GM21526 (cell line): ENCODE measurements around the gene TENM4.
A peak's percentile ranks its signal among the peaks of the same experiment; 100 is the strongest.

Source experiments
- ATAC-seq: cut with Tn5 transposase; IDR thresholded peaks from one replicate; pipeline ENCODE4 v1.9.1; 2021; ENCODE audit warnings: moderate library complexity; ENCODE audit not compliant: unreplicated experiment, low FRiP score

The TENM4 gene

DNA sequence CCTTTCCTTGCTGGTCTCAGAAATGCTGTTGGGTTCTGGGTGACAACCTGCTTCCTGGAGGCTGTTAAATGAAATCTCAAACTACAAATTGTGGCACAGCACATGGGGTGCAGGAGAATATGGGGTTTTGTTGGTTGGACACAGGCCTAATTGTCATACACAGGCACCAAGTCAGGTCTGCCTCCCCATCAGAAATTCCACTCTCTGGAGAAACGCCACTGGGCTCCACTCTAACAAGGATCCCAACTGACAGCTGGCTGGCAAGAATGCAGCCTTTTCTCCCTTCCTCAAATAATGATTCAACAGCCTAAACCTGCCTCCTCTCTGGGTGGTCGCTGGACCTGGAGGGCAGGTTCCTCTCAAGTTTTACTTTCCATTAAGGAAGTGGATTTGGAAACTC, 688.3 kb downstream of the TENM4 start:
- ATAC-seq, result no peak

- no peak for ATAC-seq
These were observed 691.7 kb downstream of the TENM4 start for GRCh38 chr11:78748918-78749690.

DNA sequence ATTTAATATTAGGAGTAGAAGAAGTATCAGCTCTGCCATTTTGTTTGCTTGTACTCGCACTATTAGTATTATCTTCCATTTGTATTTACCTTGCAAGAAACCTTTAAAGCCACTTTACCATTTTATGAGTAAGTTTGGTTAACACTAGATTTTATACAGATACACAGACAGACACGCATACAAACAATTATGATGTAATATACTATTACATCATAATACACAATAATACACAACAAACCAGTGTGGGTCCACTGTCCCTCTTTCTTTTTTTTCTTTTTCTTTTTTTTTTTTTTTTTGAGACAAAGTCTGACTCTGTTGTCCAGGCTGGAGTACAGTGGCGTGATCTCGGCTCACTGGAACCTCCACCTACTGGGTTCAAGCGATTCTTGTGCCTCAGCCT, 695.9 kb downstream of the TENM4 start:
- no peak for ATAC-seq

GRCh38 chr11:78744202-78744601, 696.6 kb downstream of the TENM4 start:
- no peak for ATAC-seq

GRCh38 chr11:78742430-78742829, 698.4 kb downstream of the TENM4 start:
- no peak for ATAC-seq

- ATAC-seq, result no peak
These were observed 699.1 kb downstream of the TENM4 start for GRCh38 chr11:78741741-78742140.

DNA sequence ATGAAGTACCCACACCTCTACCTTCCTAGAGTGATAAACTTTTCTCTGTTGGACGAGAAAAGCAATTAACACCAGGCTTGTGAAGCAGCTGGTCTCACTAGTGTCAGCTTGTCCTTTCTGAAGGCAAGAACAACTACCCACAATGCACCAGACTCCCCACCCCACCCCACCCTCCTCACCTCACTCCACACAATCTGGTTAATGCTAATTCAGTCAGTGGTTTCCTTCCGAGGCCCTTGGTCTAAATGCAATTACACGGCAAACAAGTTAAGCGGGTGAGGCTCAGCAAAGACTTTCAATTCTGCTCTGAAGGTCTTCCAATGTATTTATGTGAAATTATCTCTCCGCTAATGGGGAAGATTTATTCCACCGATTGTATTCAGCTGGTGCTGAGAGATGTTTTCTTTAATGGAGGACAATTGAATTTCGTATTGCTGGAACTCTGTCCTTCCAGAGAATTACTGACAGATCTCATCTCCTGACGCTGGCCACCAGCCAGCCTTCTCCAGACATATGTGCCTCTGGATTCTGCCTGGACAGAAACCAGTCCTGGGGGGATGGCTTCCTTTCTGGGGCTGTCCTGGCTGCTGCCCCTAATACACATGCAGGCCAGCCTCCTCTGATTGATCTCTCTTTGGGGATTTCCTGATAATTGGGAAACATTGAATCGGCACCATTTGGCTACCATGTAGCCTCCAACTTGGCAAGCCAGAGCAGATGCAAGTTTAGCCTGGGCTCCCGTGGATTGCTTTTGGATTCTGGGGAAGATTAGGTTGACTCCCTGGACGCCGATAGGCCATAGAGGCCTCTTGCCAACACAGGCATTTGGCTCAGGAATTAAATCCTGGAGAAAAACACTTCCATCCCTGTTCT, 700.4 kb downstream of the TENM4 start:
- ATAC-seq, result no peak

- no peak for ATAC-seq
These were observed 702.9 kb downstream of the TENM4 start for GRCh38 chr11:78737891-78738290.

GRCh38 chr11:78737301-78737700, 703.5 kb downstream of the TENM4 start:
- ATAC-seq, result no peak

GRCh38 chr11:78735711-78736110, 705.1 kb downstream of the TENM4 start:
- no peak for ATAC-seq

DNA sequence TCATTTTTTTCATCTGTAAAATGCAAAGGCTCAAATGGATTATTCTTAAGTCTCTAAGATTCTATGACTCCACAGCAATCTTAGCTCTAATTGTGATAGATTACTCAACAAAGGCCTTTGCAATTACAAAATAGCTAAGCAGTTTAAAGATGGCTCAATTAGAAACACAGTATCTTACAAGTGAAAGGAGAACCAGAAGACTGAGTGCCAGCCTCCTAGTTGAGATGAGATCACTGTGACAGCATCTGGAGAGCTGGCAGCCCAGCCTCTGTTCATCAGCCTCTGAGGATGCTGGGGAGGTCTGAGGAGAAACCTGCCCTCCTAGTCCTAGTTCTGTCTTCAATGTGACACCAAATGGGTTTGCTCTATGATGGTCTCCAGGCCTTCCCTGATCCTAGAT, 707.8 kb downstream of the TENM4 start:
- no peak for ATAC-seq

DNA sequence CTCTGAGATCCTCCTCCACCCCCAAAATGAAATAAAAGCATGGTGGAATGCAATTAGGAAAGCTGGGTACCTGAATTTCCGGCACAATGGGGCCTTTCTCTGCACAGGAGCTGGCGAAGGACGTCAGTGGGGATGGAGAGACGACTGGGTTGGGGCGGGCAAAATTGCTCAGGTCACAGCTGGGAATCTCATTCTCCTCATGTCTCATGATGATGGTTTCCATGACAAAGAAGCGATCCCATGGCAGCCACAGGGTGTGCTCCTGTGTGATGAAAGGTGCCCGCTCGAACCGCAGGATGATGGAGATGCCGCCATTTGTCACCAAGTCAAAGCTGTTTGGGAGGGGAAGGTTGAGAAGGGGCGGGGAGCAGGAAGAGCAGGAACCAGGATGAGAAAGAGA, 708.6 kb downstream of the TENM4 start:
- ATAC-seq, result no peak

- no peak for ATAC-seq
These were observed 709.8 kb downstream of the TENM4 start for GRCh38 chr11:78731027-78731426.

GRCh38 chr11:78730267-78730824, 710.5 kb downstream of the TENM4 start:
- ATAC-seq, result no peak

GRCh38 chr11:78727816-78728215, 713.0 kb downstream of the TENM4 start:
- no peak for ATAC-seq

- ATAC-seq, result no peak
These were observed 715.6 kb downstream of the TENM4 start for GRCh38 chr11:78725200-78725599.

DNA sequence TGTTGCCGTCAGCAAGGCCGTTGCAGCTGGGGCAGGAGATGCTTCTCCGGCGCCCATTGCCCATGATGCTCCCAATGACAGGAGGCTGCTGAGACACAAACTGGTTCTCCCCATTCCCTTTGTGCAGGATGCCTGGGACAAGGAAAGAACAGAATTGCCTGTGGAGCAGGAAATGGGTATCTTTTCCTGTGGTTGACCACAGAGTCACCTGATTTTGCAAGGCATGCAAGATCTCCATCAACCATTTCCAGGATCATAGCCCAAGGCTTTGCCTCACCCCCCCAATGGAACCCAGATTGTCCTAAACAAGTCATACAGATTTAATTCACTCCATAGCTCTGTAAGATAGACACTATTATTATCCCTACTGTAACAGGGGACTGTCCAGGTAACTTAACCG, 718.0 kb downstream of the TENM4 start:
- ATAC-seq, result no peak

DNA sequence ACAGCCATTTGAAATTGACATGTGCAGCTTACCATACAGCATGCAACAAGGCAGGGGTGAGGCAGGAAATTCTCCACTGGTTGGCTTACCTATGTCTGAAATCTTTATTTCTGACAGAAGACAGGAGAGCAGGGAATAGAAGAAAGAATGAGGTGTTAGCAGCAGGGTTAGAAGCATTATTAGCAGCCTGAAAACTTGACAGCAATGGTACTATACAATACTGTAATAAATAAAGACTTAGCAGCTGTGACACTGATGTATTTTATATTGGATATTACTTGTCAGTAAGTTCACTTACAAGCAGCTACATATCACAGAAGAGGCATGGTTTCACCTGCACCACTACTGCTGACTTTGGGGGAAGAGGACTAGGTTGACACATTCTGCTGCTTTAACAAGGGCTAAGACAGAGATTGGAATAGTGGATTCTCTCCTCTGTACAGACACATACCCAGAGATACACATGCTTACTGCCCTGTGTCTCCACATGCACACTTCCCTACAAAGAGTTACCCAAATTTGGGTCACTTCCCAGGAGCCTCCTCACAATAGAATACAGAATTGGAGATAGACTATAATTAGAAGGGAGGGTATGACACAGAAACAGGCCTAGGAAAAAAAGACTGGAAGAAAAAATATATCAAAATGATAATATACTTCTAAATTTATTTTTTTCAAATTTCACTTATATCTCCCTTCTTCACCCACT, 720.4 kb downstream of the TENM4 start:
- no peak for ATAC-seq

DNA sequence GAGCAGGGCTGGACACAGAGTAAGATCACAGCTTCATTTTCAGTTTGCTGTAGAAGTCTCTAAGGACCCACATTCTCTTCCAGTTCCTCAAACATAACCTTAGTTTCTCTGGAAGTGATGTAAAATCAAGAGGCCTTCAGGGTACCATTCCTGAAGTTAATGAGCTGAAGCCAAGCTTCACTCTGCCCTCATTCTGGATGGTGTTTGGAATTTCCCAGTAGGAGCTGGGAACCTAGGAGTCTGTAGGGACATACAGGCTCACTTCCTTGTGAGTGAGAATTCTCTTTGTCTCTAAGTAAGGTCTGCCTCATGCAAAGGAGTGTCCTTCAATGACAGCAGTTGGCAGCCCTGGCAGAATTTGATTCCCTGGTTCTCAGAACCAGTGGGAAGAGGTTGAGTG, 723.8 kb downstream of the TENM4 start:
- ATAC-seq, result no peak

DNA sequence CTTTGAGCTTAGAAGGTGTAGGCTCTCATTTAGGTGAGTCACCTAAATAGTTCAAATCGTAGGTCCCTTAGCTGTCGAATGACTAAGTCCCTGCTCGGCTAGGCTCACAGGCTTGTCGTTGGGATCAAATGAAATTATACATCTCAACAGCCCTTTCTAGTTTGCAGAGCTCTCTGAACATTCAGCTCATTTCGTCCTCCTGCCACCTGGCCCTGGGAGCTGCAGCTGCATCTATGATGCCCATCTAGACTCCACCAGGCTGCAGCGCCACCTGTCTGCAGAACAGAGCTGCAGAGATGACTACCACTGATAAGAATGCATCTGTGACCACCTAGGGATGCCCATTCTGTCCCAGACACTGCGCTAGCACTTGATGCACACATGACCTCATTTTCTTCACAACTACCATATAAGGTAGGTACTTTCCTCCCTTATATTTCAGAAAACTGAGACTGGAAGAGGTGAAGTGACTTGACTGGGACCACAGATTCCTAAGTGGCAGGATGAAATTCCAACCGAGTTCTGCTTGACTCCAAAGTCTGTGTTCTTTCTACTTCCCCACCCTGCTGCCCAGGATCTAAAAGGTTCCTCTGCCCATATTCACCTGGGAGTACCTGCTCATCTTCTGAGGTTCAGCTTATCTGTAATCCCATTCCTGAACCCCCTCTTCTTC, 725.1 kb downstream of the TENM4 start:
- peak; percentile 59 for ATAC-seq
